Thoracic aorta (tissue), 2 donors: ENCODE results near the gene LAPTM5. TPM values are rescaled to one million over a fixed set of nuclear protein-coding genes. Genes with fewer than 3 reads are reported as not detected.

Experiments used
- ATAC-seq: fragments of 150-250 bp; one replicate; pipeline ENCODE4 v1.8.0; 2017; ENCODE audit warnings: low read depth; ENCODE audit not compliant: insufficient number of reproducible peaks, low FRiP score
- DNase-seq: peaks from one replicate; pipeline ENCODE4 v3.0.0-alpha.2; 2020; ENCODE audit warnings: low spot score
- H3K27ac ChIP-seq, 2 donors: fragments of 200-600 bp; sonication (generic); 1 replicate in 1 of 2; 2 replicates in 1 of 2; pipeline ENCODE4 v1.5.1; 2016; ENCODE audit warnings: mild to moderate bottlenecking in 2 of 2, moderate library complexity in 2 of 2
- H3K27me3 ChIP-seq: fragments of 200-600 bp; sonication (generic); replicated peaks from 2 replicates; pipeline ENCODE4 v1.6.0; 2016; ENCODE audit warnings: mild to moderate bottlenecking; ENCODE audit not compliant: insufficient read depth
- H3K36me3 ChIP-seq: fragments of 200-600 bp; sonication (generic); one replicate; pipeline ENCODE4 v1.5.1; 2016
- H3K4me1 ChIP-seq, 2 donors: fragments of 200-600 bp; sonication (generic); 1 replicate in 1 of 2; 2 replicates in 1 of 2; pipeline versions ENCODE4 v1.5.1 to v1.6.0; 2016; ENCODE audit warnings: low read depth in 2 of 2, mild to moderate bottlenecking in 1 of 2; ENCODE audit not compliant: control insufficient read depth in 1 of 2
- H3K4me3 ChIP-seq: fragments of 200-600 bp; sonication (generic); 2 replicates; pipeline ENCODE4 v1.5.1; 2016; ENCODE audit warnings: mild to moderate bottlenecking
- H3K9me3 ChIP-seq: fragments of 200-600 bp; sonication (generic); 2 replicates; pipeline ENCODE4 v1.5.1; 2016
- CTCF ChIP-seq: fragments of 200-600 bp; sonication (generic); IDR thresholded peaks from one replicate; pipeline ENCODE4 v1.5.1; 2019; ENCODE audit warnings: antibody characterized with exemption
- total RNA-seq, 2 donors: library from RNA; depleted of rRNA; stranded (reverse); fragments of >200 nt; gene quantifications; one replicate each; pipeline versions ENCODE4 v1.1.0 to v1.2.3, GENCODE V29; 2016

Gene LAPTM5
- total RNA-seq, 2 donors from 2014 or later: 91.0 to 127 TPM

- TF ChIP-seq CTCF: no peak
- Histone ChIP-seq H3K27ac (peak overlapping the region in 1 of 2 donors; percentile 11), H3K36me3 (no peaks in the 10 kb centered on the region), H3K4me3 (peak overlapping the region; percentile 67), H3K9me3 (no peaks in the 10 kb centered on the region), H3K4me1 (no peaks in the 10 kb centered on the region), H3K27me3 (no peaks in the 10 kb centered on the region)
- DNase-seq (no peak), ATAC-seq (no peak)
Measured at GRCh38 chr1:30755334-30755733, 2.2 kb downstream of the LAPTM5 start.

DNA sequence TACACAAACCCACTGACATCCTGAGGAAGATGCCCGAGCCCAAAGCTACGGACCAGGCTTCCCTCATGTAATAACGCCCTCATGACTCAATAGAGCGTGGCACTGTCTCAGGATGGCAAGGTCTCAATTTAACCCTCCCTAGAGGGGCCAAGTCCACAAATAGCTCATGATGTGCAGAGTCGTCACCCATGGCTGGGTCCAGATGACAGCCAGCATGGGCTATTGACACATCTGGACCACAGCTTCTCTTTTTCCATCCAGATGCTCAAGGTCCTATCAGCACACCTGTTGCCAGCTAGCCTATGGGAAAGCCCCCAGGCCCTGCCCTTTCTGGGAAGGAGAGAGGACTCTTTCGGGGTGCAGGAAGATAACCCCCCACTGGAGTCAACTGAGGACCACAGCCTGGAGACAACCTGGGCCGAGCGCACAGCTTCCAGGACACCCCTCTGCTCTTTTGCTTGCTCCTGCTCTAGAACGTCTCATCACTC, 2.8 kb downstream of the LAPTM5 start:
- Histone ChIP-seq H3K27ac (peak overlapping the region in 1 of 2 donors; percentile 11), H3K27me3 (no peaks in the 10 kb centered on the region), H3K4me1 (no peaks in the 10 kb centered on the region), H3K9me3 (no peaks in the 10 kb centered on the region), H3K4me3 (peak overlapping the region; percentile 67), H3K36me3 (no peaks in the 10 kb centered on the region)
- ATAC-seq: no peak
- no peak for TF ChIP-seq CTCF
- DNase-seq: no peak

- ATAC-seq: no peak
- no peaks in the 10 kb centered on the region for H3K36me3 ChIP-seq
- H3K9me3 ChIP-seq: no peaks in the 10 kb centered on the region
- peak overlapping the region in 1 of 2 donors; percentile 1 for H3K27ac ChIP-seq
- H3K4me1 ChIP-seq: no peaks in the 10 kb centered on the region
- no peak for TF ChIP-seq CTCF
- H3K4me3 ChIP-seq: peak overlapping the region; percentile 25
- DNase-seq: no peak
- no peaks in the 10 kb centered on the region for H3K27me3 ChIP-seq
Measured at GRCh38 chr1:30753660-30754123, 3.9 kb downstream of the LAPTM5 start.

GRCh38 chr1:30753118-30753517, 4.5 kb downstream of the LAPTM5 start:
- Histone ChIP-seq H3K27me3 (no peaks in the 10 kb centered on the region), H3K36me3 (no peaks in the 10 kb centered on the region), H3K4me3 (peak overlapping the region; percentile 25), H3K9me3 (no peaks in the 10 kb centered on the region), H3K4me1 (no peaks in the 10 kb centered on the region), H3K27ac (peak overlapping the region in 1 of 2 donors; percentile 13)
- DNase-seq (no peak), ATAC-seq (no peak)
- TF ChIP-seq CTCF: no peak

DNA sequence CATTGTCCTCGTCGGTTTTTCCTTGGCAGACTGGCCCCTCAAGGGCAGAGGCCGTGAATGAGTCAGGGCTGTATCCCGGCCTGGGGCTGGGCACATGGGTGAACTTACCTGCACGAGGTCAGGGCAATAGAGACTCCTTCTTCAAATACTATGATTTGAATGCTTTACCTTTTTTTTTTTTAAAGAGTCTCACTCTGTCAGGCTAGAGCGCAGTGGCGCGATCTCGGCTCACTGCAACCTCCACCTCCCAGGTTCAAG, 5.0 kb downstream of the LAPTM5 start:
- no peaks in the 10 kb centered on the region for H3K9me3 ChIP-seq
- no peaks in the 10 kb centered on the region for H3K4me1 ChIP-seq
- no peak for TF ChIP-seq CTCF
- DNase-seq (no peak), ATAC-seq (no peak)
- peak overlapping the region in 1 of 2 donors; percentile 13 for H3K27ac ChIP-seq
- no peaks in the 10 kb centered on the region for H3K36me3 ChIP-seq
- no peak overlapping the region for H3K4me3 ChIP-seq
- H3K27me3 ChIP-seq: no peaks in the 10 kb centered on the region
